Activated CD4-positive, alpha-beta memory T cell treated with anti-CD3 and anti-CD28 coated beads, Interleukin-2, amount 10 ng/mL, durations not matched to agents 7 days and 5 days (primary cell): ENCODE results near the gene IFT122. TPM values are rescaled to one million over a fixed set of nuclear protein-coding genes. Genes with fewer than 3 reads are reported as not detected.

Experiments
- CTCF ChIA-PET: fragments of 350-600 bp; sonication (Branson Sonifier 250); formaldehyde crosslinking; loops from one replicate; lab custom pipeline; 2021; ENCODE audit warnings: antibody characterized with exemption, inconsistent platforms; lab: Charles Lee
- POLR2A ChIA-PET: fragments of 350-600 bp; sonication (Branson Sonifier 250); formaldehyde crosslinking; loops from one replicate; lab custom pipeline; 2021; ENCODE audit warnings: antibody characterized with exemption; lab: Charles Lee
- DNase-seq: peaks from one replicate; pipeline ENCODE4 v3.0.0-alpha.2; 2020
- H3K27ac Mint-ChIP-seq: one replicate; pipeline ENCODE4 v1.8.0; 2021; ENCODE audit warnings: mild to moderate bottlenecking, mixed read lengths
- H3K27me3 Mint-ChIP-seq: one replicate; pipeline ENCODE4 v1.8.0; 2021; ENCODE audit warnings: mixed read lengths
- H3K36me3 Mint-ChIP-seq: one replicate; pipeline ENCODE4 v1.8.0; 2021; ENCODE audit warnings: low read depth, mixed read lengths
- H3K4me1 Mint-ChIP-seq: one replicate; pipeline ENCODE4 v1.8.0; 2021; ENCODE audit warnings: mixed read lengths
- H3K4me3 Mint-ChIP-seq: one replicate; pipeline ENCODE4 v1.8.0; 2021; ENCODE audit warnings: mild to moderate bottlenecking, mixed read lengths
- H3K9me3 Mint-ChIP-seq: one replicate; pipeline ENCODE4 v1.8.0; 2021; ENCODE audit warnings: mixed read lengths
- total RNA-seq, 2 experiments: library from RNA; stranded (reverse); gene quantifications; one replicate each; pipeline ENCODE4 v1.2.3, GENCODE V29; 2021

IFT122 gene
- total RNA-seq, 2 experiments from 2014 or later, result 22.6 to 22.8 TPM

- no peaks in the 10 kb centered on the region for H3K9me3 Mint-ChIP-seq
- H3K4me3 Mint-ChIP-seq, result no peak overlapping the region
- CTCF ChIA-PET, result interaction anchor here (1.4 kb wide), 1 partner anchor 9 kb away, joined by 3 read pairs; no protein-coding TSS in a partner anchor
- H3K4me1 Mint-ChIP-seq, result peaks cover 2% of the 10 kb centered on the region
- H3K27me3 Mint-ChIP-seq, result peaks cover 2% of the 10 kb centered on the region
- H3K27ac Mint-ChIP-seq, result no peak overlapping the region
- POLR2A ChIA-PET, result interaction anchor here (1.3 to 1.5 kb wide), 2 partner anchors 9 to 60 kb away, joined by 3 to 6 read pairs; no protein-coding TSS in a partner anchor
- no peaks in the 10 kb centered on the region for H3K36me3 Mint-ChIP-seq
- no peak for DNase-seq
Measured at GRCh38 chr3:129567176-129567705, 127.2 kb downstream of the IFT122 start.

- Mint-ChIP-seq H3K27ac (no peak overlapping the region), H3K4me3 (no peak overlapping the region), H3K9me3 (no peaks in the 10 kb centered on the region), H3K36me3 (no peaks in the 10 kb centered on the region), H3K4me1 (peaks cover 2% of the 10 kb centered on the region), H3K27me3 (peaks cover 2% of the 10 kb centered on the region)
- DNase-seq, result no peak
- POLR2A ChIA-PET, result interaction anchor here (1.2 to 1.5 kb wide), 3 partner anchors 9 to 59 kb away, joined by 3 to 6 read pairs (median 3); no protein-coding TSS in a partner anchor
- CTCF ChIA-PET, result interaction anchor here (1.4 kb wide), 1 partner anchor 8 kb away, joined by 3 read pairs; no protein-coding TSS in a partner anchor
Measured at GRCh38 chr3:129567939-129568338, 127.9 kb downstream of the IFT122 start.

- peaks cover 6% of the 10 kb centered on the region for H3K4me1 Mint-ChIP-seq
- POLR2A ChIA-PET, result no interaction called here
- CTCF ChIA-PET, result interaction anchor here (0.5 kb wide), 1 partner anchor 506 kb away, joined by 3 read pairs; no protein-coding TSS in a partner anchor
- H3K36me3 Mint-ChIP-seq, result no peaks in the 10 kb centered on the region
- DNase-seq, result no peak
- peaks cover 2% of the 10 kb centered on the region for H3K27me3 Mint-ChIP-seq
- H3K4me3 Mint-ChIP-seq, result no peak overlapping the region
- H3K9me3 Mint-ChIP-seq, result no peaks in the 10 kb centered on the region
- H3K27ac Mint-ChIP-seq, result no peak overlapping the region
Measured at GRCh38 chr3:129569856-129570255, 129.8 kb downstream of the IFT122 start.

Other genes starting within 250 kb of the IFT122 start
- 100 to 1,000 TPM; 157 TPM for gene COPG1, start 190.6 kb upstream of the IFT122 start, total RNA-seq
- gene HMCES, start 161.4 kb upstream of the IFT122 start, total RNA-seq, result 10 to 100 TPM; 45.7 to 50.1 TPM
- under 1 TPM; 0.65 to 0.98 TPM for gene EFCAB12, start 11.6 kb upstream of the IFT122 start, total RNA-seq
- 10 to 100 TPM; 47.1 to 47.4 TPM for gene MBD4, start 276 bp upstream of the IFT122 start, total RNA-seq
- gene RHO, start 88.4 kb downstream of the IFT122 start, total RNA-seq, result not detected
- gene H1-8, start 103.0 kb downstream of the IFT122 start, total RNA-seq, result not detected
- gene PLXND1, start 166.5 kb downstream of the IFT122 start, total RNA-seq, result 10 to 100 TPM; 13.4 to 18.0 TPM